Measurements from ENCODE around the gene UGT1A7.
"Not testable (repeated sequence)": the region's sequence is repeated elsewhere in the genome, so short reads cannot be mapped to it uniquely, and the experiment has no call there.

The UGT1A7 gene

DNA sequence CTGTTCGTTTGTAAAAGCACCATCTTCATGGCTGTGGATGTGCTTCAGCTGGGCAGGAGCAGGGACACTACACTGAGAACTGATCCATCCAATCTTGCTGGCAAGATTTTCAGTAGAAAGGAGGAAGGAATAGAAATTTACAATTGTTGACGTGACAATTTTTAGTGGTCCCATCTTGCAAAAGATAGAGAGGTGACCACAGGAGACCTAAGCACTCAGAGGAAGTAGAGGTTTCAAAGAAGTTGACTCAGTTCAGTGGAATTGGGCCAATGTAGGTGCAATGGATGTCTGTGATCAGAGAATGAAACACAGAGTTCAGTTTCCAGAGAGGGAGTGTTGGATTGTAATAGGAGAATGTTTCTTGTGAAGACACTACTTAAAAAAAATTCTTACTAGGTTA, 32.4 kb downstream of the UGT1A7 start:
- no peak for DNase-seq

- DNase-seq: no peak
These were observed 36.9 kb downstream of the UGT1A7 start, which contains the start of gene UGT1A4 for GRCh38 chr2:233718552-233718951. Gene UGT1A4, plus strand, starts transcription at chr2:233718736. Its CDS starts 85 bp downstream, at chr2:233718821.

DNA sequence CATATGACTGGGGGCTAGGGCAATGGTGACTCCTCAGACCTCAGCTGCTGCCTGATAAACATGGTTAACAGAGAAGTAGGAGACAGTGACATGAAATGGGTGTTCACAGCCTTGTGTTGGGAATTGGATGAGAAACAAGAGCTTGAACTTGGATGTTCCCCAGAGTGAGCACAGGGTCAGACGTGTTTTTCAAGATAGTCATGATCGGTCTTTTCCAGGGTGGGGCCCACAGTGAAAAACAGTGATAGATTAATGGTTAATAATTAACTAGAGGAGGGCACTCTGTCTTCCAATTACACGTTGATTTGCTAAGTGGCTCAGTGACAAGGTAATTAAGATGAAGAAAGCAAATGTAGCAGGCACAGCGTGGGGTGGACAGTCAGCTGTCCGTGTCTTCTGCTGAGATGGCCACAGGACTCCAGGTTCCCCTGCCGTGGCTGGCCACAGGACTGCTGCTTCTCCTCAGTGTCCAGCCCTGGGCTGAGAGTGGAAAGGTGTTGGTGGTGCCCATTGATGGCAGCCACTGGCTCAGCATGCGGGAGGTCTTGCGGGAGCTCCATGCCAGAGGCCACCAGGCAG, 47.1 kb downstream of the UGT1A7 start, which contains the start of gene UGT1A3:
Gene UGT1A3, plus strand, starts transcription at position 320 of the 579 bp plus-strand sequence. Its CDS starts 85 bp downstream, at position 405.
- DNase-seq: no peak

DNA sequence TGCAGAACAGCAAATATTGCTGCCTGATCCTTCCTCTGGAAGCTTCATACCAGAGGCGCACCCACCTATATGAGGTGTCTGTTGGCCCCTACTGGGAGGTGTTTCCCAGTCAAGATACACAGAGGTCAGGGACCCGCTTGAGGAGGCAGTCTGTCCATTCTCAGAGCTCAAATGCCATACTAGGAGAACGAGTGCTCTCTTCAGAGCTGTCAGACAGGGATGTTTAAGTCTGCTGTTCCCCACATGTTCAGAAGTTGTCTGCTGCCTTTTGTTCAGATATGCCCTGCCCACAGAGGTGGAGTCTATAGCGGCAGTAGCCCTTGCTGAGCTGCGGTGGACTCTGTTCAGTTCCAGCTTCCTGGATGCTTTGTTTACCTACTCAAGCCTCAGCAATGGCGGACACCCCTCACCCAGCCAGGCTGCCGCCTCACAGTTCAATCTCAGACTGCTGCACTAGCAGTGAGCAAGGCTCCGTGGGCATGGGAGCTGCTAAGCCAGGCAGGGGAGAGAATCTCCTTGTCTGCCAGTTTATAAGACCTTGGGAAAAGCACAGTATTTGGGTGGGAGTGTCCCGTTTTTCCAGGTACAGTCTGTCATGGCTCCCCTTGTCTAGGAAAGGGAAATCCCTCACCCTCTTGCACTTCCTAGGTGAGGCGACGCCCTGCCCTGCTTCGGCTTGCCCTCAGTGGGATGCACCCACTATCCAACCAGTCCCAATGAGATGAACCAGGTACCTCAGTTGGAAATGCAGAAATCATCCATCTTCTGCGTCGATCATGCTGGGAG, 55.4 kb downstream of the UGT1A7 start:
- DNase-seq: not testable (repeated sequence)

DNA sequence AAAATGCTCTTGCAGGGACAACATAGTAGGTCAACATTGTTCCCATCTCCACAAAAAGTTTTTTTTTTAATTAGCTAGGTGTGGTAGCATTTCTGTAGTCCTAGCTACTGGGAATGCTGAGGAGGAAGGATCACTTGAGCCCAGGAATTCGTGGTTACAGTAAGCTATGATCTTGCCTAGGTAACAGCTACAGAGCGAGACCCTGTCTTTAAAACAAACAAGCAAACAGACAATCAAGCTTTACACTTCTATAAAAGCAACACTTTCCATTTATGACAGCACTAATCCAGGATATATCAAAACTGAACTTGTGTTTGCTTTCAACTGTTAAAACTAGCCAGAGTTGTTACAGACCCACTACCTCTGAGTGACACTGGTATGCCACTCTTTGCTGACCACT, 59.2 kb downstream of the UGT1A7 start:
- no peak for DNase-seq

- DNase-seq: no peak
These were observed 62.0 kb downstream of the UGT1A7 start for GRCh38 chr2:233743464-233744259.

- DNase-seq: no peak
These were observed 63.5 kb downstream of the UGT1A7 start for GRCh38 chr2:233745073-233745755.

- not testable (repeated sequence) for DNase-seq
These were observed 64.1 kb downstream of the UGT1A7 start for GRCh38 chr2:233745838-233746237.

DNA sequence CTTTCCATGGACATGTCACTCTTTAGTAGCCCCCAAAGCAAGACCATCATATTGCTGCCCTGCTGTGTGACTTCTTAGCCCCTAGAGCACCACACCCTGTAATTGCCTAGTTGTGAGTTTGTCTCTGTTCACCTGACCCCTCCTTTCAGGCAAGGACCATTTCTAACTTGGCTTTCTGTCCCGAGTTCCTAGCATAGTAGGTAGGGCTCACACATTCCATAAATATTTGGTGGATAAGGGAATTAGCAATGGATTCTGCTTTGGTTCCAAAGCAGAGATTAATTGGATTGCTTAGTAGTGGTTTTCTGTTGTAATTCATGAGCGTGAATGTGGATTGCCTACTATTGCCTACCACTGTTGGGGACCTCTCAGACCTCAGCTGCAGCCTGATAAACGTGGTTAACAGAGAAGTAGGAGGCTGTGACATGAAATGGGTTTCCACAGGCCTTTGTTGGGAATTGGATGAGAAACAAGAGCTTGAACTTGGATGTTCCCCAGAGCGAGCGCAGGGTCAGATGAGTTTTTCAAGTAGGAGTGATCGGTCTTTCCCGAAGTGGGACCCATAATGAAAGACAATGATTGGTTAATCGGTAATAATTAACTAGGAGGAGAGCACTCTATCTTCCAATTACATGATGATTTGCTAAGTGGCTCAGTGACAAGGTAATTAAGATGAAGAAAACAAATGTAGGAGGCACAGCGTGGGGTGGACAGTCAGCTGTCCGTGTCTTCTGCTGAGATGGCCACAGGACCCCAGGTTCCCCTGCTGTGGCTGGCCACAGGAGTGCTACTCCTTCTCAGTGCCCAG, 65.0 kb downstream of the UGT1A7 start:
- no peak for DNase-seq

DNA sequence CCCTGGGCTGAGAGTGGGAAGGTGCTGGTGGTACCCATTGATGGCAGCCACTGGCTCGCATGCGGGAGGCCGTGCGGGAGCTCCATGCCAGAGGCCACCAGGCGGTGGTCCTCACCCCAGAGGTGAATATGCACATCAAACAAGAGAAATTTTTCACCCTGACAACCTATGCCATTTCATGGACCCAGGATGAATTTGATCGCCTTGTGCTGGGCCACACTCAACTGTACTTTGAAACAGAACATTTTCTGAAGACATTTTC, 65.5 kb downstream of the UGT1A7 start:
- no peak for DNase-seq

DNA sequence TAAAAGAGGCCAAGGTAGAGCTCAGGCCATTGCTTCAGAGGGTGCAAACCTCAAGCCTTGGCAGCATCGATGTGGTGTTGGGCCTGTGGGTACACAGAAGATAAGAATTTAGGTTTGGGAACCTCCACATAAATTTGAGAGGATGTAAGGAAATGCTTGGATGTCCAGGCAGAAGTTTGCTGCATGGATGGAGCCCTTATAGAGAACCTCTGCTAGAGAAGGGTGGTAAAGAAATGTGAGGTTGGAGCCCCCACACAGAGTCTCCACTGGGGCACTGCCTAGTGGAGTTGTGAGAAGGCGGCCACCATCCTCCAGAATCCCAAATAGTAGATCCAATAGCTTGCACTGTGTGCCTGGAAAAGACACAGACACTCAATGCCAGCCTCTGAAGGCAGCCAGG, 69.0 kb downstream of the UGT1A7 start:
- DNase-seq: not testable (repeated sequence)

DNA sequence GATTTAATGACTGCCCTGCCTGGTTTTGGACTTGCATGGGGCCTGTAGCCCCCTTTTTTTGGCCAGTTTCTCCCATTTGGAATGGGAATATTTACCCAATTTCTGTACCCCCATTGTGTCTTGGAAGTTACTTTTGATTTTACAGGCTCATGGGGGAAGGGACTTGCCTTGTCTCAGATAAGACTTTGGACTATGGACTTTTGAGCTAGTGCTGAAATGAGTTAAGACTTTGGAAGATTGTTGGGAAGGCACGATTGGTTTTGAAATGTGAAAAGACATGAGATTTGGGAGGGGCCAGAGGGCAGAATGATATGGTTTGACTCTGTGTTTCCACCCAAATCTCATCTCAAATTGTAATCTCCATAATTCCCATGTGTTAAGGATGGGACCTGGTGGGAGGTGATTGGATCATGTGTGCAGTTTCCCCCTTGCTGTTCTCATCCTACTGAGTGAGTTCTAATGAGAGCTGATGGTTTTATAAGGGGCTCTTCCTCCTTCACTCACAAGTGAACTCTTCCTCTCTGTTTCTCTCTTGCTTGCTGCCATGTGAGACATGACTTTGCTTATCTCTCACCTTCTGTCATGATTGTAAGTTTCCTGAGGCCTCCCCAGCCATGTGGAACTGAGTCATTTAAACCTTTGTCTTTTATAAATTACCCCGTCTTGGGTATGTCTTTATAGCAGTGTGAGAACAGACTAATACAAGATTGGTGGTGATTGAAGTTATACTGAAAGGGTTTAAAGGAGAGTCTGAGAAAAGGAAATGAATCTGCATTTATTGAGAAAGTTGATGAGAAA, 69.7 kb downstream of the UGT1A7 start:
- not testable (repeated sequence) for DNase-seq

- DNase-seq: no peak
These were observed 73.3 kb downstream of the UGT1A7 start for GRCh38 chr2:233754872-233755611.

- DNase-seq: no peak
These were observed 74.9 kb downstream of the UGT1A7 start for GRCh38 chr2:233756429-233757081.

DNA sequence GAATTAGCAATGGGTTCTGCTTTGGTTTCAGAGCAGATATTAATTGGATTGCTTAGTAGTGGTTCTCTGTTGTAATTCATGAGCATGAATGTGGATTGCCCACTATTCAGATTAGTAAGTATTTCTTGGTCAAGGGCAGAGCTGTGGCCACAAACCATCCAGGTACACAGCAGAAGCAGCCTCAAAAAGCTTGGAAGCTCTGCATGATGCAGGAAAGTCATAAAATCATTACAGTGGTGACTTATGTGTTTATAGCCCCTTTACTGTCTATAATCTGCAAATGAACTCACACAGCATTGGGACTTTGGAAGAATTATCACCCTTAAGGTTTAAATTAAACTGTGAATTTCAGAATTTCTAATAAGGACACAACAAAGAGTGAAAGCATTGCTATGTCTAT, 76.4 kb downstream of the UGT1A7 start:
- no peak for DNase-seq

DNA sequence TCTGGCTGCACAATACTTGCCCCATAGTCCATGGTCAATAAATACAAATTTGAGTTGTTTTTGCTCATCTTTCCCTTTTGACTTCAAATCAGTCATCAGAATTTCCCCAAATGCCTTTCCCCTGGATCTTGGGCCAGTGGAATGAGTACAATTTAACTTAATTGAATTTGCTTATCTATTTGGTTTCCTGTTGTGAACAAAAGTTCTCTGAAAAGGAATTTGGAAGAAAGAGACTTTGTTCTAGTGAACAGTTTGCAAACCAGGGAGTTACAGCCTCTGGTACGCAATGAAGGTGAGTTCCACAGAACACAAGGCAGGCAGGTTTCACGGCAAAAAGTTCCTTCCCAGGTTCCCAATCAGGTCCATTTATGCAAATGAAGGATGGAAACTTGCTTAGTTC, 77.1 kb downstream of the UGT1A7 start:
- no peak for DNase-seq

GRCh38 chr2:233760043-233760442, 78.3 kb downstream of the UGT1A7 start, which contains the start of gene UGT1A1:
Gene UGT1A1, plus strand, starts transcription at chr2:233760270. Its CDS starts 18 bp downstream, at chr2:233760288.
- DNase-seq: no peak

- DNase-seq: no peak
These were observed 79.5 kb downstream of the UGT1A7 start for GRCh38 chr2:233761040-233761769.

DNA sequence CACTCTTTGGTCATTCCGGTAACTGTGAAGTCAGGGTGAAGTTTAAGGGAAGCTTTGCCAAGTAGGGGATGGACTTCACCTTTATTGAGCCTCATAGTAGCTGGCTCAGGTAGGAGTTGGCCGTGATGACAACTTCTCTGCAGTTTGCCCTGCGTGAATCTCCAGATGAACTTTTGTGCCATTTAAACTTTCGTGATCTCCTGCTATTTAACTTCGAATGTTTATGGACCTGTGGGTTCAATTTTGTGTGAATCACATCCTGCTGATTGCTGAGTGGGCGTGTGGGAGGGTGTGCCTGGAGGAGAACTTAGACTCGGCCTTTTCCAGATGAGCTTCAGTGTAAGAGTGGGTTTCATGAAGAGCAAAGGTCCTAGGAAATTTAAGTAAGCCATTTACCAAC, 82.6 kb downstream of the UGT1A7 start:
- DNase-seq: no peak
